Epithelial cell of alveolus of lung (primary cell): ENCODE results near the gene MS4A8. TPM values are rescaled to one million over a fixed set of nuclear protein-coding genes. Genes with fewer than 3 reads are reported as not detected.

Experiments used
- total RNA-seq: library from RNA; depleted of rRNA; stranded (reverse); fragments of >200 nt; gene quantifications from 2 replicates; pipeline ENCODE4 v1.2.1, GENCODE V29; 2015

The MS4A8 gene, protein sequence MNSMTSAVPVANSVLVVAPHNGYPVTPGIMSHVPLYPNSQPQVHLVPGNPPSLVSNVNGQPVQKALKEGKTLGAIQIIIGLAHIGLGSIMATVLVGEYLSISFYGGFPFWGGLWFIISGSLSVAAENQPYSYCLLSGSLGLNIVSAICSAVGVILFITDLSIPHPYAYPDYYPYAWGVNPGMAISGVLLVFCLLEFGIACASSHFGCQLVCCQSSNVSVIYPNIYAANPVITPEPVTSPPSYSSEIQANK
- total RNA-seq: not detected in 2 replicates

DNA sequence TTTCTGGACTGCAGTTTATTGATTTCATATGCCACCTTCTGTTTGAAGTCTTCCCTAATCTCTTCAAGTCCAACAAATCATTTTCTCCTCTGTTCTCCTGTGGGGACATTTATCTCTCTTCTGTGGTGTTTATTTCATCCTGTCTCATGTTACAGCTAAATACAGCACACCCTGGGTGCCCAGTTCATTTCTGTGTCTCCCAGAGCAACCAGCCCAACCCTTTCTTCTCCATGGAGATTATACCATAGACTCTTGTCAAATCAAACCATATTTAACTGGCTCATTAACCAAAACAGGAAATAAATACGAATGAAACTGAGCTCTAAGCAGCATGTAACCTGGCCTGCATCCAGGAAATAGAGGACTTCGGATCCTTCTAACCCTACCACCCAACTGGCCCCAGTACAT lies at the start of gene MS4A8:
TSS of gene MS4A8 (plus strand) at position 329 of the 408 bp plus-strand sequence. CDS start 1,249 bp downstream, outside the sequence.

GRCh38 chr11:60724420-60724819 lies 25.0 kb downstream of the MS4A8 start, which contains the start of gene MS4A18:
Gene MS4A18, plus strand, starts transcription at chr11:60724720.

GRCh38 chr11:60756307-60757032 lies 57.1 kb downstream of the MS4A8 start, which contains the start of gene MS4A15:
Gene MS4A15, plus strand, starts transcription at chr11:60756867. Its CDS starts 6,867 bp downstream, at chr11:60763734.

Other genes with a start within 250 kb of the MS4A8 start
- not detected in 2 replicates for gene MS4A1, start 243.8 kb upstream of the MS4A8 start, total RNA-seq
- gene MS4A12, start 206.8 kb upstream of the MS4A8 start, total RNA-seq: not detected in 2 replicates
- not detected in 2 replicates for gene MS4A13, start 184.2 kb upstream of the MS4A8 start, total RNA-seq
- not detected in 2 replicates for gene MS4A18, start 25.1 kb downstream of the MS4A8 start, total RNA-seq
- not detected in 2 replicates for gene MS4A15, start 57.3 kb downstream of the MS4A8 start, total RNA-seq
- gene MS4A10, start 85.7 kb downstream of the MS4A8 start, total RNA-seq: not detected in 2 replicates
- gene CCDC86, start 142.5 kb downstream of the MS4A8 start, total RNA-seq: 23.6 and 31.4 TPM in 2 replicates
- 2.5 and 6.8 TPM in 2 replicates for gene PTGDR2, start 156.3 kb downstream of the MS4A8 start, total RNA-seq
- 1.6 and 3.1 TPM in 2 replicates for gene ZP1, start 167.9 kb downstream of the MS4A8 start, total RNA-seq
- 80.9 and 82.1 TPM in 2 replicates for gene PRPF19, start 207.0 kb downstream of the MS4A8 start, total RNA-seq
- gene TMEM109, start 214.5 kb downstream of the MS4A8 start, total RNA-seq: 69.9 and 76.4 TPM in 2 replicates
- 127 and 158 TPM in 2 replicates for gene TMEM132A, start 224.8 kb downstream of the MS4A8 start, total RNA-seq